HepG2 (cell line): Measurements from ENCODE around the gene GCDH. TPM values are rescaled to one million over a fixed set of nuclear protein-coding genes. Genes with fewer than 3 reads are reported as not detected.
A peak's percentile ranks its signal among the peaks of the same experiment; 100 is the strongest.

Experiments used
- ATAD3A ChIP-seq: sonication (generic); formaldehyde crosslinking; IDR thresholded peaks from 2 replicates; pipeline ENCODE4 v1.4.0; 2020; ENCODE audit warnings: missing genetic modification reagents
- GMEB2 ChIP-seq: IDR thresholded peaks from 2 replicates; pipeline ENCODE4 v1.6.1; 2016; ENCODE audit warnings: missing biosample characterization, missing genetic modification reagents, low read depth
- HMG20B ChIP-seq: conservative IDR thresholded peaks from 2 replicates; pipeline ENCODE4 v1.6.1; 2016; ENCODE audit warnings: missing genetic modification reagents, missing compliant biosample characterization
- RAD21 ChIP-seq: fragments of 450-650 bp; formaldehyde crosslinking; IDR thresholded peaks from 2 replicates; pipeline ENCODE4 v1.5.0; 2020; ENCODE audit warnings: mild to moderate bottlenecking
- ZFYVE20 ChIP-seq: sonication (generic); formaldehyde crosslinking; IDR thresholded peaks from 2 replicates; pipeline ENCODE4 v1.8.0; 2023; ENCODE audit warnings: low read depth, mild to moderate bottlenecking, moderate library complexity, missing genetic modification reagents, borderline replicate concordance
- ZNF407 ChIP-seq: sonication (generic); formaldehyde crosslinking; IDR thresholded peaks from one replicate; pipeline ENCODE4 v1.5.1; 2020; ENCODE audit warnings: mild to moderate bottlenecking, missing genetic modification reagents; ENCODE audit errors: not compliant biosample characterization
- ZNF609 ChIP-seq: sonication (generic); formaldehyde crosslinking; IDR thresholded peaks from 2 replicates; pipeline ENCODE4 v1.4.0; 2020; ENCODE audit warnings: mild to moderate bottlenecking, missing genetic modification reagents, borderline replicate concordance
- ZNF674 ChIP-seq: sonication (generic); formaldehyde crosslinking; IDR thresholded peaks from 2 replicates; pipeline ENCODE4 v1.5.0; 2020; ENCODE audit warnings: low read depth, mild to moderate bottlenecking, missing genetic modification reagents
- ZNF839 ChIP-seq: sonication (generic); formaldehyde crosslinking; IDR thresholded peaks from 2 replicates; pipeline ENCODE4 v1.4.0; 2020; ENCODE audit warnings: missing genetic modification reagents, mild to moderate bottlenecking, borderline replicate concordance
- ZNF878 ChIP-seq: sonication (generic); formaldehyde crosslinking; IDR thresholded peaks from 2 replicates; pipeline ENCODE4 v1.8.1; 2023; ENCODE audit warnings: mild to moderate bottlenecking, missing genetic modification reagents, moderate library complexity
- polyA plus RNA-seq, 8 experiments: library from polyadenylated mRNA; depleted of rRNA in 3 of 8; stranded (reverse) in 7 of 8; unstranded in 1 of 8; fragments of >200 nt; fragmentation: Illumina TruSeq in 4 of 8; extraction: Trizol in 4 of 8; gene quantifications; 2 replicates each; pipeline versions ENCODE4 v1.2.1 to v1.2.3, GENCODE V29; 2011 to 2016; ENCODE audit warnings: low read depth in 4 of 8, missing spikeins in 1 of 8, mixed read lengths in 1 of 8; ENCODE audit not compliant: insufficient read depth in 1 of 8
- total RNA-seq, 5 experiments: library from RNA; depleted of rRNA; stranded (reverse); fragments of >200 nt; fragmentation: Illumina TruSeq; extraction: Trizol; gene quantifications; 2 replicates each; pipeline ENCODE4 v1.2.3, GENCODE V29; 2016; ENCODE audit warnings: low read depth in 1 of 5
- TF ChIP-seq, protein P1 (sequence below): sonication (generic); formaldehyde crosslinking; IDR thresholded peaks from 2 replicates; pipeline ENCODE4 v1.4.0; 2020; ENCODE audit warnings: missing genetic modification reagents

Gene GCDH
- total and polyA plus RNA-seq, 2 of the 13 experiments (the other 11 are each of a cell fraction or from before 2014, with no cell fraction given), result 15.1 to 38.0 TPM

DNA sequence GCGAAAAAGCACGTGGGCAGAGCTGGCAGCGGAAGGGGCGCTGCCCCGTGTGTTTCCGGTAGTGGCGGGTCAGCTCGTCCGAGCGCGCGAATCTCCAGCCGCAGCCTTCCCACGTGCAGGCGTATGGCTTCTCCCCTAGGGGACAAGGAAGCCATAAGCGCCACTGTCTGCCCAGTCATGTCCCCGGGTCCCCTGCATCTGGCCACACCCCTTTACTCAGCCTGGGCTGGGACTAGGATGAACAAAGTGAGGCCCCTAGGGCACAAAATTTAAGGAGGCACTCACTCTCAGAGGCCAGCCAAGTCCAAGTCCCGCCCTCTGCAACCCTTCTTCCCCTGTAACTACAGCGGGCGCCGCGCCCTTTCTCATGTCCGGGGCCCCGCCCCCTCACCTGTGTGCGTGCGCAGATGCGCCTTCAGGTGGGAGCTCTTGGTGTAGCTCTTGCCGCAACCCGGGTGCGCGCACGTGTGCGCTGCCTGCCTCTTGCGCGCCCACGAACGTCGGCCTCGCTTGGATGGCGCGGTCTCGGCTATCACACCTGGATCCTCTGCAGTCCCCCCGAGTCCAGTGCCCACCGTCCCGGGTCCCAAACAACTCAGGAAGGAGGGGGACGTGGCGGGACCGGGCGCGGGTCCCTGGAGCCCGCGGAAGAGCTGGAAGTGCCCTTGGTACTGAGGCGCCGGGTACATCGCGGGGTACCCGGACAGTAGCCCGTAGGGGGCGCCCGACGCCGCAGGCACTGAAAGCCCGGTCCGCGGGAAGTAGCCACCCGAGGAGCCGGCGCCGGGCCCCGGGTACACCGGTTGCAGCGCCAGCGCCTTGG is 5.8 kb upstream of the GCDH start (continued):
- no peak for TF ChIP-seq ZNF407 (CRISPR knock-in tag)
- no peak for TF ChIP-seq ZNF839
- no peak for TF ChIP-seq ZNF609
- peak; percentile 80 for TF ChIP-seq RAD21 (CRISPR knock-in tag)
- TF ChIP-seq ZNF674 (CRISPR knock-in tag), result no peak
- no peak for TF ChIP-seq GMEB2
- no peak for TF ChIP-seq HMG20B (CRISPR knock-in tag)
- TF ChIP-seq ATAD3A (CRISPR knock-in tag), result no peak
- TF ChIP-seq ZNF878 (CRISPR knock-in tag), result no peak
- no peak for TF ChIP-seq ZFYVE20 (CRISPR knock-in tag)
- TF ChIP-seq, protein P1, sequence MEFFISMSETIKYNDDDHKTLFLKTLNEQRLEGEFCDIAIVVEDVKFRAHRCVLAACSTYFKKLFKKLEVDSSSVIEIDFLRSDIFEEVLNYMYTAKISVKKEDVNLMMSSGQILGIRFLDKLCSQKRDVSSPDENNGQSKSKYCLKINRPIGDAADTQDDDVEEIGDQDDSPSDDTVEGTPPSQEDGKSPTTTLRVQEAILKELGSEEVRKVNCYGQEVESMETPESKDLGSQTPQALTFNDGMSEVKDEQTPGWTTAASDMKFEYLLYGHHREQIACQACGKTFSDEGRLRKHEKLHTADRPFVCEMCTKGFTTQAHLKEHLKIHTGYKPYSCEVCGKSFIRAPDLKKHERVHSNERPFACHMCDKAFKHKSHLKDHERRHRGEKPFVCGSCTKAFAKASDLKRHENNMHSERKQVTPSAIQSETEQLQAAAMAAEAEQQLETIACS (CRISPR knock-in tag), result peak; percentile 85
